SK-N-SH treated with all-trans-retinoic acid at 6 μM for 48 hours (cell line): ENCODE data around the gene RIMBP2.

Experiments used
- ATAC-seq: fragments of 200-7000 bp; cut with Tn5 transposase; 3 replicates; pipeline ENCODE4 v1.9.1; 2020; ENCODE audit warnings: mild to moderate bottlenecking, moderate library complexity
- ARNTL ChIP-seq: fragments of 450-650 bp; formaldehyde crosslinking; IDR thresholded peaks from 2 replicates; pipeline ENCODE4 v1.5.0; 2020; ENCODE audit warnings: low read depth, mild to moderate bottlenecking, moderate library complexity, borderline replicate concordance
- BACH2 ChIP-seq: fragments of 250-450 bp; sonication (Bioruptor Pico); IDR thresholded peaks from 2 replicates; pipeline ENCODE4 v1.9.0; 2021; ENCODE audit warnings: mild to moderate bottlenecking, borderline replicate concordance
- ESRRG ChIP-seq: fragments of 250-450 bp; sonication (Bioruptor Pico); IDR thresholded peaks from 2 replicates; pipeline ENCODE4 v1.6.1; 2021; ENCODE audit warnings: mild to moderate bottlenecking
- GLIS3 ChIP-seq: fragments of 250-450 bp; sonication (Bioruptor Pico); IDR thresholded peaks from 2 replicates; pipeline ENCODE4 v1.5.0; 2020; ENCODE audit warnings: mild to moderate bottlenecking, moderate library complexity
- ISL1 ChIP-seq: fragments of 250-450 bp; sonication (Bioruptor Pico); IDR thresholded peaks from 2 replicates; pipeline ENCODE4 v2.1.2; 2022; ENCODE audit warnings: mild to moderate bottlenecking, moderate library complexity
- PPARA ChIP-seq: fragments of 250-450 bp; sonication (Bioruptor Pico); IDR thresholded peaks from 2 replicates; pipeline ENCODE4 v1.5.0; 2020; ENCODE audit warnings: mild to moderate bottlenecking, borderline replicate concordance
- RARB ChIP-seq: fragments of 250-450 bp; sonication (Bioruptor Pico); IDR thresholded peaks from 2 replicates; pipeline ENCODE4 v1.8.0; 2021; ENCODE audit warnings: mild to moderate bottlenecking, moderate library complexity
- SNAI2 ChIP-seq: fragments of 250-450 bp; sonication (Bioruptor Pico); IDR thresholded peaks from 2 replicates; pipeline ENCODE4 v1.5.0; 2020; ENCODE audit warnings: mild to moderate bottlenecking, moderate library complexity
- TCF4 ChIP-seq: fragments of 250-450 bp; sonication (Bioruptor Pico); IDR thresholded peaks from 2 replicates; pipeline ENCODE4 v1.8.0; 2021; ENCODE audit warnings: mild to moderate bottlenecking, moderate library complexity, borderline replicate concordance
- TOX ChIP-seq: fragments of 250-450 bp; sonication (Bioruptor Pico); IDR thresholded peaks from 2 replicates; pipeline ENCODE4 v1.8.0; 2021; ENCODE audit warnings: mild to moderate bottlenecking, moderate library complexity, borderline replicate concordance
- ZC3H10 ChIP-seq: fragments of 250-450 bp; sonication (Bioruptor Pico); IDR thresholded peaks from 2 replicates; pipeline ENCODE4 v1.5.1; 2021; ENCODE audit warnings: mild to moderate bottlenecking, moderate library complexity
- ZFP30 ChIP-seq: fragments of 450-650 bp; formaldehyde crosslinking; IDR thresholded peaks from 2 replicates; pipeline ENCODE4 v1.5.0; 2022; ENCODE audit warnings: mild to moderate bottlenecking, moderate library complexity
- ZNF565 ChIP-seq: fragments of 450-650 bp; formaldehyde crosslinking; conservative IDR thresholded peaks from 2 replicates; pipeline ENCODE4 v1.5.0; 2020; ENCODE audit warnings: low read depth, mild to moderate bottlenecking, moderate library complexity
- ZNF70 ChIP-seq: fragments of 450-650 bp; formaldehyde crosslinking; IDR thresholded peaks from 2 replicates; pipeline ENCODE4 v1.5.0; 2020; ENCODE audit warnings: mild to moderate bottlenecking, moderate library complexity
- ZNF8 ChIP-seq: fragments of 450-650 bp; formaldehyde crosslinking; IDR thresholded peaks from 2 replicates; pipeline ENCODE4 v1.5.0; 2020; ENCODE audit warnings: mild to moderate bottlenecking, moderate library complexity
- TF ChIP-seq, protein P1 (sequence below): fragments of 250-450 bp; sonication (Bioruptor Pico); IDR thresholded peaks from 2 replicates; pipeline ENCODE4 v1.8.0; 2020; ENCODE audit warnings: mild to moderate bottlenecking, moderate library complexity, borderline replicate concordance
- TF ChIP-seq, protein P2 (sequence below): fragments of 250-450 bp; sonication (Bioruptor Pico); IDR thresholded peaks from 2 replicates; pipeline ENCODE4 v1.5.1; 2020; ENCODE audit warnings: low read depth, mild to moderate bottlenecking, moderate library complexity
- TF ChIP-seq, protein P3 (sequence below): fragments of 250-450 bp; sonication (Bioruptor Pico); IDR thresholded peaks from 2 replicates; pipeline ENCODE4 v1.5.0; 2020; ENCODE audit warnings: mild to moderate bottlenecking, moderate library complexity

The RIMBP2 gene

DNA sequence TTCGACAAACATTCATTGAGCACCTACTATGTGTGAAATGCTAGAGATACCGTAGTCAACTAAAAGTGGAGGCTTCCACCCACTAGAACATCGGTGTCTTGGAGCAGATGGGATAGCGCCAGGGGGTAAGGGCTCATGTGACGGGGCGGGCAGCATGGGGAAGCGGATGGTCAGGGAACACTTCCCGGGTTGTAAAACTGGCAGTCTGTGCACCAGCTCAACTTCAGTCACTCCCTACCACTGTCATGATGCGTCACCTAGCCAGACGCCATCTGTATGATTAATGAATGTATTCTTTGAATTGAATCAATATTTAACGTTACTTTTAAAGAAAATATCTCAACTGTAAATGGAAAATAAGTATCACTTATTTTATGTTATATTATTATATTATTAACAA is 284.9 kb downstream of the RIMBP2 start:
- TF ChIP-seq GLIS3 (CRISPR knock-in tag) (no peak), TOX (CRISPR knock-in tag) (no peak), ZFP30 (CRISPR knock-in tag) (no peak)
- TF ChIP-seq, protein P1, sequence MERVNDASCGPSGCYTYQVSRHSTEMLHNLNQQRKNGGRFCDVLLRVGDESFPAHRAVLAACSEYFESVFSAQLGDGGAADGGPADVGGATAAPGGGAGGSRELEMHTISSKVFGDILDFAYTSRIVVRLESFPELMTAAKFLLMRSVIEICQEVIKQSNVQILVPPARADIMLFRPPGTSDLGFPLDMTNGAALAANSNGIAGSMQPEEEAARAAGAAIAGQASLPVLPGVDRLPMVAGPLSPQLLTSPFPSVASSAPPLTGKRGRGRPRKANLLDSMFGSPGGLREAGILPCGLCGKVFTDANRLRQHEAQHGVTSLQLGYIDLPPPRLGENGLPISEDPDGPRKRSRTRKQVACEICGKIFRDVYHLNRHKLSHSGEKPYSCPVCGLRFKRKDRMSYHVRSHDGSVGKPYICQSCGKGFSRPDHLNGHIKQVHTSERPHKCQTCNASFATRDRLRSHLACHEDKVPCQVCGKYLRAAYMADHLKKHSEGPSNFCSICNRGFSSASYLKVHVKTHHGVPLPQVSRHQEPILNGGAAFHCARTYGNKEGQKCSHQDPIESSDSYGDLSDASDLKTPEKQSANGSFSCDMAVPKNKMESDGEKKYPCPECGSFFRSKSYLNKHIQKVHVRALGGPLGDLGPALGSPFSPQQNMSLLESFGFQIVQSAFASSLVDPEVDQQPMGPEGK (CRISPR knock-in tag): no peak
- no peak for ATAC-seq

DNA sequence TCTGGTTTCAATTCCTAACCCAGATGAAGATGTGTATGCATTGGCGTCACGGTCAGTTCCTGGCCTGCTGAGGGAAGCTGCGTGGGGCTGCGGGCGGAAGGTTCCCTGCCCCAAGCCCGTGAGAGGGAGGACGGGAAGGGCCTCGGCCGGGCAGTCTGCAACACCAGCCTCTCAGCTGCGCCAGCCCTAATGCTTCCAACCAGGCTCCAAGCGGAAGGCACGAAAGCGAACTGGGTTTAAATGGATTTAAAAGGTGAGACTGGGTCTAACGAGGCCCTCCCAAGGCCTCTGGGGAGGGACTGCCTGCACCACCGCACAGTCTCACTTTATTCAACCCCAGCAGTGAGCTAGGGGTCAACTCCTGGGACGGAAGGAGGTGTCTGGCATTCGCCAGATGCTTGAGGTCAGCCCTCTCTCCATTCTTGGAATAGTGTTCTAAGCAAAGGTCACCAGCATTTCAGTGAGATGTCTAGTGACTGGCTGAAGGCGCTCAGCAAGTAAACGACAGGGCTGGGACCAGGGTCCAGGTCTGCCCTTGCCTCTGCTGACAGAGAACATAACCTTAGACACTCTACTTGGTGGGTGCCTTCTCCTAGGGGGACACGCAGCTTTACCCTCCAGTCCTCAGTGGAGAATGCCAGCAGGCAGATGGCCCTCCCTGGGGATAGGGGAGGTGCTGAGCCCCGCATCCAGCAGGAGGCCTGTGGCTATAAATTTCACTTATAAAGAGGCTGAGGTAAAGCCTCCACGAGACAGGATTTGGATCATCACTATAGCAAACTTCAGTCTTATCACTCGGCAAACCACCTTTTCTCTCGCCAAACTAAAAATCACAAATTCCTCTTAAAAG is 286.2 kb downstream of the RIMBP2 start:
- no peak for ATAC-seq
- TF ChIP-seq ISL1 (no peak), ZNF565 (no peak)

DNA sequence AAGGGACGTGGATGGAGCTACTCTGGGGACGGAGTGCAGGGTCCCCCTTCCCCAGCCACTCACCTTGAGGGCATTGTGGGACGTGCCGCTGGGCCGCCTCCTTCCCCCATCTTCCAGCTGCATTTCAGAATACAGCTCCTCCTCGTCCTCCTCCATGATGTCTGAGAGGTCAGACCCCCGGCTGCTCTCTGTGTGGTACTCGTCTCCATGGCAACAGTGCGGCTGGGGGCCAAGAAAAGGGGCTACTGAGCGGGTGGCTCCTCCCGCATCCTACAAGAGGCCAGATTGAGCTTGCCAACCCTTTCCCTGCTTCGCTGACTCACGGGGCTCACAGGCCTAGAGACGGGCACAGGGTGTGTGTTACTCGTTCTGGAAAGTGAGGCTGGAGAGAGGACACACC is 288.0 kb downstream of the RIMBP2 start:
- no peak for TF ChIP-seq SNAI2 (CRISPR knock-in tag)
- no peak for TF ChIP-seq ISL1
- no peak for ATAC-seq

DNA sequence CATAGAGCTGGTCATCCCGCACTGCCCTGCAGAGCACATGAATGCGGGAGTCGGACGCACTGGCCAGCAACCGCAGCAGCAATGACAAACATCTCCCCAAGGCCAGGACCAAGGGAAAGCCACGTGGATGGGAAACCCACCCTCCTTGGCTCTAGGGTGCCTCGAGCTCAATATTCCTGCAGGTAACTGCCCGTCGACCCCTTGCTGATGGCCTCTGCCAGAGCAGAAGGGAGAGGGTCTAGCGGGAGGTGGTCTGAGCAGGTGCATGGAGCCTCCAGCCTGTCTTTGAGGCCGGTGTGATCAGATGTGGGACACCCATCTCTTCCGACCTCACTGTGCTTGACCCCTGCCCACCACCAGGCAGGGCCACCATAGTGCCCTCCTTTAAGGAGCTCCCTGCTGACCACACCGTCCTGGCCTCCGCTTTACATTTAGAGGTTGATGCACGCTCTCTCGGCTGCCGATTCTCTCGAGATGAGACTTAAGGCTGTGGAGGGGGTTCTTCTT is 288.7 kb downstream of the RIMBP2 start:
- no peak for ATAC-seq
- TF ChIP-seq, protein P1 (CRISPR knock-in tag): no peak
- no peak for TF ChIP-seq ZNF565

DNA sequence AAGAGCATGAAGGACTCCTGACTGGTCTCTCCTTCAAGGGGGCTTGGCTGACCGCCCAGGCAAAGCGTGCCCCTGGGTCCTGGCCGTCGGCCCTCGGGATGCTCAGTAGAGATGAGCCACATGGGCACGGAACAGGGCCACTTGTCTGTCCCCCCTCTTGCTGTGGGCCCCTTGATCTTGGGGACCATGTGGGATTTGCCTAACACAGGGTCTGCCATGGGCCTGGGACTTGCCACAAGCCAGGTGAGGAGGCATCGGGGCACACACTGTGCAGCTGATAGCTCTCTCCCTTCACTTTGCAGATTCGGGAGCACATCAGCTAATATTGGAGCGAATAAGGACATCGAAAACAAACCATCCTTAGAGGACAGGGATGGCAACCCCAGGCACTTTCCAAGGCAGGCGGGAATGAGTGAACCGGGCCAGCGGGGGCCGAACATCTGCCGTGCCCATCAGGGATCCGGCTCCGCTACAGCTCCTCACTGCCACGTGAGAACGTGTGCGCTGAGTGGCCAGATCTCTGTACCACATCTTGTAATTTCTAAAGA is 290.3 kb downstream of the RIMBP2 start:
- no peak for ATAC-seq
- TF ChIP-seq ESRRG (CRISPR knock-in tag) (no peak), ZFP30 (CRISPR knock-in tag) (no peak), GLIS3 (CRISPR knock-in tag) (no peak)

DNA sequence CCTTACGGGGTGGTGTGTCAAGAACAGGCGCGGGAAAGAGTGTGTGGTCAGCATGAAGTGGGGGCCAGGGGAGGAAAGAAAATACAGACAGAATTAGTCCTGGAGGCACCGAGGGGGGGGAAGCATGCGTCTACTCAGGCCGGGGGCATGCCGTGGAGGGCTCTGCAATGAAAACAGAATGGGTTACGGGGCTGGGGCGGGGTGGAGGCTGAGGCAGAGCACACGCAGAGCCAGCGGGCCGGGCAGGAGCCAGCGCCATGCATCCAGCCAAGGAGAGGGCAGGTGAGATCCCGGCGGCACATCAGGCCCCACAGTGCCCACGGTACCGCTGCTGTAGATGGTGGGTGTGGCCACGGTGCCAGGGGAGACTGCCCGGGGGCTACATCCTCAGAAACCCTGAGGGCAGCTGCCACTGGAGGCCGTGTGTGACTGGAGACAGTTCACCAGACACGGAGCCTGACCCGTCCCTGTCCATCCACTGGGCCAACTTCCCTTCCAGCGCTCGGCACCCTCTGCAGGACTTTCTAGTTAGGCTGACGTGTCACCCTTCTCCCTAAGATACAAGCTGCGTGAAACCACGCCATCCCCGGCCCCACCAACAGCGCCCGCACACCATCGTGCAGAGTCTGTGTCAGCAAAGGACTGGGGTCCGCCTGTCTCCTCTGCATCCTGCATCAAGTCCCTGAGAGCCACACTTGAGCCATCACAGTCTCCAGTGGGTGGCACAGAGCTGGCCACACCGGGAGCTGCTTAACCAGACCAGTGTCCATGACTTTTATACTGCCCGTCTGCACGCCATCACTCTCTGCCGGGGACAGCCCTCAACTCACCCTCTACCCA is 291.0 kb downstream of the RIMBP2 start:
- no peak for ATAC-seq
- TF ChIP-seq ARNTL (no peak), ZFP30 (CRISPR knock-in tag) (no peak), ZNF565 (no peak), GLIS3 (CRISPR knock-in tag) (no peak), RARB (no peak), BACH2 (CRISPR knock-in tag) (no peak), TOX (CRISPR knock-in tag) (no peak), ZNF8 (CRISPR knock-in tag) (no peak), ZNF70 (CRISPR knock-in tag) (no peak), ZC3H10 (CRISPR knock-in tag) (no peak), SNAI2 (CRISPR knock-in tag) (no peak), ESRRG (CRISPR knock-in tag) (no peak), PPARA (CRISPR knock-in tag) (no peak), TCF4 (CRISPR knock-in tag) (no peak)
- TF ChIP-seq, protein P2, sequence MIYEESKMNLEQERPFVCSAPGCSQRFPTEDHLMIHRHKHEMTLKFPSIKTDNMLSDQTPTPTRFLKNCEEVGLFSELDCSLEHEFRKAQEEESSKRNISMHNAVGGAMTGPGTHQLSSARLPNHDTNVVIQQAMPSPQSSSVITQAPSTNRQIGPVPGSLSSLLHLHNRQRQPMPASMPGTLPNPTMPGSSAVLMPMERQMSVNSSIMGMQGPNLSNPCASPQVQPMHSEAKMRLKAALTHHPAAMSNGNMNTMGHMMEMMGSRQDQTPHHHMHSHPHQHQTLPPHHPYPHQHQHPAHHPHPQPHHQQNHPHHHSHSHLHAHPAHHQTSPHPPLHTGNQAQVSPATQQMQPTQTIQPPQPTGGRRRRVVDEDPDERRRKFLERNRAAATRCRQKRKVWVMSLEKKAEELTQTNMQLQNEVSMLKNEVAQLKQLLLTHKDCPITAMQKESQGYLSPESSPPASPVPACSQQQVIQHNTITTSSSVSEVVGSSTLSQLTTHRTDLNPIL (CRISPR knock-in tag): no peak
- TF ChIP-seq, protein P3, sequence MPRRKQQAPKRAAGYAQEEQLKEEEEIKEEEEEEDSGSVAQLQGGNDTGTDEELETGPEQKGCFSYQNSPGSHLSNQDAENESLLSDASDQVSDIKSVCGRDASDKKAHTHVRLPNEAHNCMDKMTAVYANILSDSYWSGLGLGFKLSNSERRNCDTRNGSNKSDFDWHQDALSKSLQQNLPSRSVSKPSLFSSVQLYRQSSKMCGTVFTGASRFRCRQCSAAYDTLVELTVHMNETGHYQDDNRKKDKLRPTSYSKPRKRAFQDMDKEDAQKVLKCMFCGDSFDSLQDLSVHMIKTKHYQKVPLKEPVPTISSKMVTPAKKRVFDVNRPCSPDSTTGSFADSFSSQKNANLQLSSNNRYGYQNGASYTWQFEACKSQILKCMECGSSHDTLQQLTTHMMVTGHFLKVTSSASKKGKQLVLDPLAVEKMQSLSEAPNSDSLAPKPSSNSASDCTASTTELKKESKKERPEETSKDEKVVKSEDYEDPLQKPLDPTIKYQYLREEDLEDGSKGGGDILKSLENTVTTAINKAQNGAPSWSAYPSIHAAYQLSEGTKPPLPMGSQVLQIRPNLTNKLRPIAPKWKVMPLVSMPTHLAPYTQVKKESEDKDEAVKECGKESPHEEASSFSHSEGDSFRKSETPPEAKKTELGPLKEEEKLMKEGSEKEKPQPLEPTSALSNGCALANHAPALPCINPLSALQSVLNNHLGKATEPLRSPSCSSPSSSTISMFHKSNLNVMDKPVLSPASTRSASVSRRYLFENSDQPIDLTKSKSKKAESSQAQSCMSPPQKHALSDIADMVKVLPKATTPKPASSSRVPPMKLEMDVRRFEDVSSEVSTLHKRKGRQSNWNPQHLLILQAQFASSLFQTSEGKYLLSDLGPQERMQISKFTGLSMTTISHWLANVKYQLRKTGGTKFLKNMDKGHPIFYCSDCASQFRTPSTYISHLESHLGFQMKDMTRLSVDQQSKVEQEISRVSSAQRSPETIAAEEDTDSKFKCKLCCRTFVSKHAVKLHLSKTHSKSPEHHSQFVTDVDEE (CRISPR knock-in tag): no peak
- TF ChIP-seq, protein P1 (CRISPR knock-in tag): no peak
